Stimulated activated CD8-positive, alpha-beta memory T cell treated with anti-CD3 and anti-CD28 coated beads, Interleukin-15, amount 100 ng/mL, for 4 hours (primary cell): ENCODE data around the gene MVB12B.
"Not testable (repeated sequence)": the region's sequence is repeated elsewhere in the genome, so short reads cannot be mapped to it uniquely, and the experiment has no call there.

Experiments used
- DNase-seq, 2 donors: peaks; one replicate each; pipeline ENCODE4 v3.0.0-alpha.2; 2020; ENCODE audit warnings: low read depth in 2 of 2

The MVB12B gene

GRCh38 chr9:126326228-126327005 lies at the start of gene MVB12B:
Gene MVB12B, plus strand, starts transcription at chr9:126326829. Its CDS starts 101 bp downstream, at chr9:126326930.
- no peak for DNase-seq

- no peak for DNase-seq
These were observed 42.7 kb upstream of the MVB12B start for GRCh38 chr9:126283799-126284465.

- not testable (repeated sequence) for DNase-seq
These were observed 41.0 kb upstream of the MVB12B start for GRCh38 chr9:126285652-126286051.

GRCh38 chr9:126287166-126287866 lies 39.3 kb upstream of the MVB12B start:
- DNase-seq: no peak

GRCh38 chr9:126290871-126291270 lies 35.8 kb upstream of the MVB12B start:
- DNase-seq: no peak

- no peak for DNase-seq
These were observed 34.7 kb upstream of the MVB12B start for GRCh38 chr9:126291925-126292324.

GRCh38 chr9:126292736-126293521 lies 33.7 kb upstream of the MVB12B start:
- no peak for DNase-seq

- DNase-seq: no peak
These were observed 33.1 kb upstream of the MVB12B start for GRCh38 chr9:126293522-126293889.

- no peak for DNase-seq
These were observed 32.1 kb upstream of the MVB12B start for GRCh38 chr9:126294331-126295081.

GRCh38 chr9:126295082-126295477 lies 31.5 kb upstream of the MVB12B start:
- no peak for DNase-seq

- DNase-seq: no peak
These were observed 31.1 kb upstream of the MVB12B start for GRCh38 chr9:126295516-126295915.

- no peak for DNase-seq
These were observed 30.6 kb upstream of the MVB12B start for GRCh38 chr9:126295936-126296600.

GRCh38 chr9:126296687-126297086 lies 29.9 kb upstream of the MVB12B start:
- DNase-seq: no peak

- no peak for DNase-seq
These were observed 29.0 kb upstream of the MVB12B start for GRCh38 chr9:126297661-126298060.

- no peak for DNase-seq
These were observed 28.4 kb upstream of the MVB12B start for GRCh38 chr9:126298063-126298801.

GRCh38 chr9:126299706-126300276 lies 26.8 kb upstream of the MVB12B start:
- DNase-seq: no peak

GRCh38 chr9:126301196-126301595 lies 25.4 kb upstream of the MVB12B start:
- DNase-seq: no peak

GRCh38 chr9:126301985-126302603 lies 24.5 kb upstream of the MVB12B start:
- no peak for DNase-seq

GRCh38 chr9:126302730-126303129 lies 23.9 kb upstream of the MVB12B start:
- DNase-seq: no peak
